HCT116 (cell line): ENCODE results near the gene STAU1. TPM values are rescaled to one million over a fixed set of nuclear protein-coding genes. Genes with fewer than 3 reads are reported as not detected.

Experiments used
- ATAC-seq: fragments of 200-7000 bp; cut with Tn5 transposase; 2 replicates; pipeline ENCODE4 v1.9.1; 2020; ENCODE audit warnings: mild to moderate bottlenecking, moderate library complexity
- BruUV-seq: library from RNA; stranded (reverse); fragments of 400-500 nt; replicated peaks from 2 replicates; lab custom pipeline; 2021; lab: Mats Ljungman, UMichigan
- CTCF ChIA-PET: fragments of 300-600 bp; sonication (Branson Sonifier 250); formaldehyde crosslinking; loops from one replicate; lab custom pipeline; 2021; ENCODE audit warnings: antibody characterized with exemption; lab: Charles Lee
- POLR2A ChIA-PET: fragments of 300-600, 350-600 bp; sonication (Branson Sonifier 250); formaldehyde crosslinking; loops from one replicate; lab custom pipeline; 2021; ENCODE audit warnings: antibody characterized with exemption; lab: Charles Lee
- RAD21 ChIA-PET, 2 experiments: fragments of 300-600 bp; sonication (Branson Sonifier 250); formaldehyde crosslinking; loops; one replicate each; lab custom pipeline; 2023; ENCODE audit warnings: low total read pairs in 2 of 2; ENCODE audit not compliant: uncharacterized antibody in 2 of 2, unreplicated experiment in 2 of 2, low non-redundant PET in 1 of 2; lab: Charles Lee
- DNase-seq: peaks from one replicate; pipeline ENCODE4 v3.0.0-alpha.2; 2010; ENCODE audit warnings: low read depth, low spot score
- H2AFZ ChIP-seq: fragments of 200-600 bp; shearing (Covaris generic), sonication (generic); 2 replicates; pipeline ENCODE4 v1.6.1; 2017; ENCODE audit warnings: low read depth, mixed run types, mixed read lengths, antibody characterized with exemption, low read length; ENCODE audit not compliant: poor library complexity, severe bottlenecking
- H3K27ac ChIP-seq: 2 replicates; pipeline ENCODE4 v1.5.1; 2012; ENCODE audit warnings: low read depth, low read length
- H3K27me3 ChIP-seq: fragments of 200-600 bp; sonication (generic); 2 replicates; pipeline ENCODE4 v1.6.1; 2016; ENCODE audit warnings: mixed run types, low read length, mixed read lengths; ENCODE audit not compliant: insufficient read depth
- H3K36me3 ChIP-seq, 2 experiments: fragments of 200-500 bp in 1 of 2; fragments of 200-600 bp in 1 of 2; sonication (Bioruptor generic) in 1 of 2; sonication (generic) in 1 of 2; 2 replicates each; pipeline versions ENCODE4 v1.5.1 to v1.6.1; 2014 to 2016; ENCODE audit warnings: low read length in 2 of 2, inconsistent platforms in 1 of 2, mixed read lengths in 1 of 2, mixed run types in 1 of 2; ENCODE audit not compliant: insufficient read depth in 2 of 2, control insufficient read depth in 1 of 2
- H3K4me1 ChIP-seq, 2 experiments: fragments of 200-600 bp in 1 of 2; sonication (generic) in 1 of 2; 2 replicates each; pipeline versions ENCODE4 v1.5.1 to v1.6.1; 2012 to 2017; ENCODE audit warnings: low read length in 2 of 2, inconsistent platforms in 1 of 2, mild to moderate bottlenecking in 1 of 2, mixed read lengths in 1 of 2, mixed run types in 1 of 2, moderate library complexity in 1 of 2; ENCODE audit not compliant: insufficient read depth in 2 of 2, control insufficient read depth in 1 of 2
- H3K4me2 ChIP-seq: fragments of 200-600 bp; sonication (generic); 2 replicates; pipeline ENCODE4 v1.6.1; 2017; ENCODE audit warnings: mixed run types, low read length, mixed read lengths
- H3K4me3 ChIP-seq, 2 experiments: fragments of 200-600 bp in 1 of 2; sonication (generic) in 1 of 2; replicated peaks in 1 of 2; 2 replicates each; pipeline ENCODE4 v1.5.1; 2011 to 2016; ENCODE audit warnings: low read length in 2 of 2, control low read depth in 1 of 2, low read depth in 1 of 2, mild to moderate bottlenecking in 1 of 2, mixed read lengths in 1 of 2, mixed run types in 1 of 2
- H3K79me2 ChIP-seq: fragments of 200-600 bp; sonication (generic); 2 replicates; pipeline ENCODE4 v1.6.1; 2017; ENCODE audit warnings: mild to moderate bottlenecking, mixed run types, low read length, moderate library complexity, mixed read lengths; ENCODE audit not compliant: insufficient read depth
- H3K9ac ChIP-seq: fragments of 200-600 bp; sonication (generic); 2 replicates; pipeline ENCODE4 v1.6.1; 2016; ENCODE audit warnings: low read length, mixed read lengths
- H3K9me2 ChIP-seq: fragments of 200-600 bp; sonication (generic), shearing (Covaris generic); 2 replicates; pipeline ENCODE4 v1.6.1; 2017; ENCODE audit warnings: mixed run types, mild to moderate bottlenecking, moderate library complexity; ENCODE audit not compliant: insufficient read depth
- H3K9me3 ChIP-seq, 2 experiments: fragments of 200-500 bp in 1 of 2; fragments of 200-600 bp in 1 of 2; sonication (Bioruptor generic) in 1 of 2; sonication (generic) in 1 of 2; 2 replicates each; pipeline ENCODE4 v1.6.1; 2014 to 2017; ENCODE audit warnings: low read length in 2 of 2, mixed read lengths in 2 of 2, inconsistent platforms in 1 of 2, low read depth in 1 of 2, mild to moderate bottlenecking in 1 of 2, mixed run types in 1 of 2, moderate library complexity in 1 of 2; ENCODE audit not compliant: control insufficient read depth in 1 of 2, insufficient read depth in 1 of 2
- H4K20me1 ChIP-seq: fragments of 200-600 bp; sonication (generic), shearing (Covaris generic); 2 replicates; pipeline ENCODE4 v1.6.1; 2017; ENCODE audit warnings: mixed run types, mild to moderate bottlenecking, moderate library complexity; ENCODE audit not compliant: insufficient read depth
- ELF1 ChIP-seq: IDR thresholded peaks from 2 replicates; pipeline ENCODE4 v1.6.1; 2012; ENCODE audit warnings: low read depth, borderline replicate concordance
- EZH2 ChIP-seq: fragments of 200-600 bp; sonication (generic); IDR thresholded peaks from 2 replicates; pipeline ENCODE4 v1.6.1; 2017; ENCODE audit warnings: antibody characterized with exemption, mixed run types
- FOSL1 ChIP-seq: IDR thresholded peaks from 2 replicates; pipeline ENCODE4 v1.6.1; 2012; ENCODE audit warnings: low read depth
- POLR2A ChIP-seq: IDR thresholded peaks from 2 replicates; pipeline ENCODE4 v1.7.0; 2011; ENCODE audit warnings: borderline replicate concordance; ENCODE audit not compliant: insufficient read depth, insufficient read length; ENCODE audit errors: extremely low read depth
- POLR2AphosphoS5 ChIP-seq: IDR thresholded peaks from 2 replicates; pipeline ENCODE4 v1.6.1; 2011; ENCODE audit warnings: mild to moderate bottlenecking, low read depth, low read length, moderate library complexity
- SIN3A ChIP-seq: IDR thresholded peaks from 2 replicates; pipeline ENCODE4 v1.6.1; 2012; ENCODE audit warnings: low read depth
- SRF ChIP-seq: IDR thresholded peaks from 2 replicates; pipeline ENCODE4 v1.6.1; 2012; ENCODE audit warnings: low read depth
- TCF7L2 ChIP-seq: IDR thresholded peaks from 2 replicates; pipeline ENCODE4 v1.7.0; 2011; ENCODE audit warnings: borderline replicate concordance, inconsistent platforms; ENCODE audit not compliant: insufficient read depth, insufficient read length; ENCODE audit errors: extremely low read depth
- YY1 ChIP-seq: IDR thresholded peaks from 2 replicates; pipeline ENCODE4 v1.6.1; 2011; ENCODE audit warnings: low read length, low read depth, moderate library complexity, mild to moderate bottlenecking; ENCODE audit not compliant: insufficient replicate concordance; ENCODE audit errors: extremely low read depth
- ZNF274 ChIP-seq: fragments of 200-500 bp; sonication (Bioruptor generic); IDR thresholded peaks from 2 replicates; pipeline ENCODE4 v1.6.1; 2014; ENCODE audit warnings: mild to moderate bottlenecking, low read depth, low read length, inconsistent platforms
- intact Hi-C: fragments of 100-400 bp; cut with micrococcal nuclease; formaldehyde crosslinking; loops from 2 replicates; pipeline ENCODE4 v1.10.0; 2022
- total RNA-seq: library from RNA; stranded (reverse); gene quantifications from one replicate; pipeline ENCODE4 v1.2.1, GENCODE V29; 2021; ENCODE audit not compliant: unreplicated experiment
- TF ChIP-seq, protein P1 (sequence below): IDR thresholded peaks from 2 replicates; pipeline ENCODE4 v1.6.1; 2012
- TF ChIP-seq, protein P2 (sequence below): IDR thresholded peaks from 2 replicates; pipeline ENCODE4 v1.6.1; 2011; ENCODE audit warnings: mild to moderate bottlenecking, low read length, moderate library complexity; ENCODE audit not compliant: insufficient replicate concordance; ENCODE audit errors: extremely low read depth

STAU1 gene
- total RNA-seq, 1 experiment from 2014 or later, result 90.3 TPM

- RAD21 ChIA-PET, result no interaction called here
- no peak for ATAC-seq
- intact Hi-C loops, result no loop called here
- Histone ChIP-seq H3K4me1 (no peaks in the 10 kb centered on the region), H3K9me2 (no peaks in the 10 kb centered on the region), H3K79me2 (peaks cover 74% of the 10 kb centered on the region), H3K36me3 (peaks cover 60 to 67% of the 10 kb centered on the region in 2 experiments), H3K4me2 (no peak overlapping the region), H3K9ac (no peak overlapping the region), H2AFZ (no peak overlapping the region), H3K9me3 (no peaks in the 10 kb centered on the region), H4K20me1 (peaks cover 26% of the 10 kb centered on the region; the same call in 1 of the 2 replicates), H3K27me3 (no peaks in the 10 kb centered on the region), H3K27ac (no peak overlapping the region), H3K4me3 (no peak overlapping the region)
- POLR2A ChIA-PET, result no interaction called here
- DNase-seq, result no peak
- BruUV-seq, result no TSS peak
- CTCF ChIA-PET, result no interaction called here
- TF ChIP-seq, protein P1, sequence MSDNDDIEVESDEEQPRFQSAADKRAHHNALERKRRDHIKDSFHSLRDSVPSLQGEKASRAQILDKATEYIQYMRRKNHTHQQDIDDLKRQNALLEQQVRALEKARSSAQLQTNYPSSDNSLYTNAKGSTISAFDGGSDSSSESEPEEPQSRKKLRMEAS, result no peak
- TF ChIP-seq FOSL1, result no peak
- TF ChIP-seq SRF, result no peak
- no peak for TF ChIP-seq ZNF274
- no peak for TF ChIP-seq POLR2A
- TF ChIP-seq EZH2, result no peak
- TF ChIP-seq, protein P2, sequence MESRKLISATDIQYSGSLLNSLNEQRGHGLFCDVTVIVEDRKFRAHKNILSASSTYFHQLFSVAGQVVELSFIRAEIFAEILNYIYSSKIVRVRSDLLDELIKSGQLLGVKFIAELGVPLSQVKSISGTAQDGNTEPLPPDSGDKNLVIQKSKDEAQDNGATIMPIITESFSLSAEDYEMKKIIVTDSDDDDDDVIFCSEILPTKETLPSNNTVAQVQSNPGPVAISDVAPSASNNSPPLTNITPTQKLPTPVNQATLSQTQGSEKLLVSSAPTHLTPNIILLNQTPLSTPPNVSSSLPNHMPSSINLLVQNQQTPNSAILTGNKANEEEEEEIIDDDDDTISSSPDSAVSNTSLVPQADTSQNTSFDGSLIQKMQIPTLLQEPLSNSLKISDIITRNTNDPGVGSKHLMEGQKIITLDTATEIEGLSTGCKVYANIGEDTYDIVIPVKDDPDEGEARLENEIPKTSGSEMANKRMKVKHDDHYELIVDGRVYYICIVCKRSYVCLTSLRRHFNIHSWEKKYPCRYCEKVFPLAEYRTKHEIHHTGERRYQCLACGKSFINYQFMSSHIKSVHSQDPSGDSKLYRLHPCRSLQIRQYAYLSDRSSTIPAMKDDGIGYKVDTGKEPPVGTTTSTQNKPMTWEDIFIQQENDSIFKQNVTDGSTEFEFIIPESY, result no peak
- no peak for TF ChIP-seq SIN3A
- TF ChIP-seq POLR2AphosphoS5, result no peak
- TF ChIP-seq YY1, result no peak
- TF ChIP-seq TCF7L2, result no peak
- TF ChIP-seq ELF1, result no peak
Measured at GRCh38 chr20:49097159-49097558, 91.0 kb downstream of the STAU1 start.
